ENCODE results near the gene TECTB.
A peak's percentile ranks its signal among the peaks of the same experiment; 100 is the strongest.

The TECTB gene

DNA sequence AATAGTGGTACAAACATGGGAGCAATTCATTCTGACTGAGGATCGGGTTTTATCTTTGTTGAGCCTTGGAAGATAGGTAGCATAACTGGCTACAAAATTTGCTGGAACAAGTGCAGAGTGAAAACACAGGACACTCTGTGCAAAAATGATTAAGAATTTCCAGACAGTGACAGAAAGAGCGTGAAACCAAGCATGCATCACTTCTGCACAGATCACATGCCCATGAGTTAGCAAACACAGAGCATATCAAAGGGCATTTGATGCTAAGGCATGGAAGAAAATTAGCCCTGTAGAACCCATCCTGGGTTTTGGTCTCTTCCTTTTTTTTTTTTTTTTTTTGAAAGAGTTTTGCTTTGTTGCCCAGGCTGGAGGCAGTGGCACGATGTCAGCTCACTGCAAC, 28.3 kb downstream of the TECTB start:
- DNase-seq (ENCODE audit: low spot score), result no peak

DNA sequence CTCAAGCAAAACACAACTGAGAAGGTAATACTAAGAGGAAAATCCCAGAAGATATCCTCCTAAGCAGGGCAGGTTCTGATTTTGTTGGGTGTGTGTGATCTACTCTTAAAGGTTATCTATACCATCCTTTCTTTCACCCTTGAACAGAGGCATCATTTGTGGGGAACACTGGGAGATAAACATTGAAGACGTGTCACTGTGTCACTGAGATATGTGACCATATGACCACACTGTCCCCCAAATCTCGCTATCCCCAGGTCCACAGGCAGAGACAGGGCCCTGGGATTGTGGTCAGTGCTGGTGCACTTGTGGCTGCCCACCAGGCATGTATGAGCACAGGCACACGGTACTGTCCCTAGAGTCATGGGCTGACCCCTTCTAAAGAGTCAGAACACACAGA, 30.0 kb downstream of the TECTB start:
- DNase-seq (ENCODE audit: low spot score), result no peak

DNA sequence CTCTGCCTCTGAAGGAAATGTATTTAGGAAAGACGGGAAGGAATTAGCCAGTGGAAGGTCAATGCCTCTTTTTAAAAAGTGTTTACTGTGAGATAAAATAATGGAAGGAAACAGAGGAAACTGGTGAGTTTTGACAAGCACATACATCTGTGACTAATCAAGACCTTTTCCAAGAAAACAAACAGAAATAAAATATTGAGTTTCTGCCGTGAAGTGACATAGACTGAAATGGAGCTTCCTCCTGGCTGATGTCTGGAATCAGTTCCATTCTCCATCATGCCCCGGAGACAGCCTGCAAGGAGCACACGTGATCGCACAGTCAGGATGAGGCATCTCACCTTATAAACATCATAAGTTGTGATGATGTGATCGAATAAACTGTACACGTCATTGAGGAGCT, 30.7 kb downstream of the TECTB start:
- no peak for DNase-seq (ENCODE audit: low spot score)

DNA sequence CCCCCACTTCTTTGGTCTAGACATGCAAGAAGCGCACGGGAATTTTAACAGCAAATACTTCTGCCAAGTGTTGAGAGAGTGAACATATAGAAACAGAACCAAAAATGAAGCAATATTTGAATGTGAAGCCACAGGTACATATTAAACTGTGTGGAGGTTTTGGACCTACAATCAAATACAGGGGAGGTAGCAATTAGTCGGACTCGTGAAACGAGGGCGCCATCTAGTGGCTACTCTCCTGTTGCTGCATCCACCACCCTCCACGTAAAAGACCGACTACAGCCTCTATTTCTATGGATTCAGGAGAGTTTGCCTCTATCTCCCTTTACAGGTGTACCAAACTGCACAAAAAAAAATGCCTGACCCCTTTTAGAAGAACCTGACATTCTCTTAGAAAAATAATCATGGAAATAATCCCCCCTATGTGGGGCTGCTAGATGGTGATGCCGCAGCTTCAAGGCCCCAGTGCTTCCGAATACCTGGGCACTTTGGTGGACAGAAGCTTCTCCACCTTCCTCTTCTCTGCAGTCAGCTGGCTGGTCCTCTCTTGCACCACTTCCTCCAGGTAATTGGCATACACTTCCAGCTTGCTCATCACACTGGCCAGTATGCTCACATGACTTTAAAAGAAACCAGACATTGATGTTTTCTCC, 31.7 kb downstream of the TECTB start:
- DNase-seq (ENCODE audit: low spot score), result peak; percentile 63

DNA sequence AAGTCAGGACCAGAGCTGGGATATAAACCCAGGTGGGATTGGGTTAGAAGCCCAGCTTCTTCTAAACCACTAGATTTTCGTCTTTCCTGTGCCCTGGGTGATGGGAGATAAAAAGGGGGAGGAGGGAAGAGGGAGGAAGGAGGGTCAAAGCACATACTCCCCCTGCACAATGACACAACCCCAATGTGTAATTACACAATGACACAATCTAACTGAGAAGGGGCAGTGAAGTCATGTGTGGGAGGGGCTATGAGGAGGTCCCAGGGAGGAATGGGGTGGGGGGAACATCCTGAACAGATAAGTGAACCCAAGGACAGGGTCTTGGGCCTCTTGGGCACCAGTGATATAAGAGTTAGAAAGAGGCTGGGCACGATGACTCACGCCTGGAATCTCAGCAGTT, 44.5 kb downstream of the TECTB start:
- DNase-seq (ENCODE audit: low spot score), result no peak

DNA sequence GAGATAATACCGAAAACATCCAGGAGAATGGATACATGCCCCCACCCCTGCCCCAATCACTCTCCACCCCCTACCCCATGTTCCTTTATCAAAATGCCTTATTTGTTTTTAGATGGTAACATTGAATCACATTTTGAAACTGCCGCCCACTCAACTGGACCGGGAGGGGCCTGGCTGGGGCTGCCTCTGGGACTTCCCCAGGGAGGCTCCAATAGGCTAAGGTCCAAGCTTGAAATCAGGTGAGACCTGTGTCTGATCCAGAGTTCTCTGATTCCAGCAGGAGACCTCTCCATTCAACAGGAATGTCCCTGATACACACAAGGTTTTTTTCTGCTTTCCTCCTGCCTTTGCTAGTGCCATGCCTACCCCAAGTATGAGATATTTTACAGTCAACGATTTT, 47.0 kb downstream of the TECTB start:
- DNase-seq (ENCODE audit: low spot score), result no peak

DNA sequence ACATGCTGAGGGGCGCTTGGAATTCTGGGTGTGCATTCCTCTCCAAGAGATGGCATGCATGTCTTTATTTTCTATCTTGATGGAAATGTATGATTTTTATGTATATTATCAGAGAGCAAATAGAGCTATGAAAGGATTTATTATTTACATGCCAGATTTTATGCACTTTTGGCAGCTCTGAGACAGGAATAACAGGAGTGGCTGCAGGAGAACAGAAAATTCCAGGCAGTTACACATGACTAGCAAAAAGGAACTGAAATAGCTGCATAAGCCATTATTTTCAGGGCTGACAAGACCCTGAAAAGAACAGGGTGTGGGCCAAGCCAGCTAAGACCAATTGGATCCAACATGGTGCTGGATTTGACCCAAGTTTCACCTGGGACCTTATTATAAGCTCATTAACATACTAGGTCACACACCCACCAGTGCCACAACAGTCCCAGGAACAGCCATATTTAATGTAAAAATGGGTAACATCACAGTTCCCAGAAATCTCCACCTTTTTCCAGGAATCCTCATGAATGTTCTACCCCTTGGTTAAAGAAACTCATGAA, 47.5 kb downstream of the TECTB start:
- no peak for DNase-seq (ENCODE audit: low spot score)

DNA sequence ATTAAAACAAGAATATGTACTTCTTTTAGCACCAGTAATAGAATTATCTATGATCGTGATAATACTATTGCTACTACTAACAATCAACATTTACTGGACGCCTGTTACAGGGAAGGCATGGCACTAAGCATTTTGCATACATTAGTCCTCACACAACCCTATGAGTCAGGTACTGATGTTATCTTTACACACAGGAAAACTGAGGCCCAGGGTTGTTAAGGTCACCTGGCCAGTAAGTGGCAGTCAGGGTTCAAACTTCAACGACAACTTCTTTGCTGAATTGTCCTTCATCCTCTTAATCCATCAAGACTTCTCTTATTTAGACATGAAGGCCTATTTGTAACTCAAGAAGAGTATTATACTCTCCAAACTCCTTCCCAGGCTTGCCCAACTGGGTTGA, 48.8 kb downstream of the TECTB start:
- DNase-seq (ENCODE audit: low spot score), result no peak

DNA sequence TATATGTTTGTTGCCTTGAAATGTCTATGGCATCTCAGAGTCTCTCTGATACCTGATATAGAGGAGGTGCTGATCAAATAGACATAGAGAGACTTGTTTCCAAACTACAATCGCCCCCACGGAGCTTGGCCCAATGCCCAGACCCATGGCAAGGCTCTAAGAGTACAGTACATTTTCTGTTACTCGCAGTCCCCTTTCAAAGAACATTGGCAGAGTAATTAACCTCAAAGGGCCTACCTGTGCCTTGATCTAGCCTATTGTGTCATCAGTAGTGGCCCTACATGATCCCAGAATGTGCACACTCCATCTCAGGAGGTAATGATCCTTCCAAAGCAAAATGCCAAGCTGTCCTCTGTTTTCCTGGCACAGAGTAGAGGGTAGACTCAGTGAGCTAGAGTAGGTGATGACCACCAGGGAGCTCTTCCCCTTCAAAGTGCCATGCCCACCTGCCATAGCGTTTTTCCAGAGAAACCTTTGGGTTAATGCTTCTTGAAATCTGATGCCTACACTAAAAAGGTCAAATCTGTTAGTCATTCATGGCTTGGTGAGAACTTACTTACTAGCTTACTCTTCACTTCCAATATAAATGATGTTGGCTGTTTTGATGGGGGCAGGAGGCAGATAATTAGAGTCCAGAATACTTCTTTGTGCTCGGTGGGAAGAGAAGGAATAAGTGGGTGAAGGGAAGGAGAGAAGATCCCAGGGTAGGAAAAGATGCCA, 49.5 kb downstream of the TECTB start:
- DNase-seq (ENCODE audit: low spot score), result no peak

DNA sequence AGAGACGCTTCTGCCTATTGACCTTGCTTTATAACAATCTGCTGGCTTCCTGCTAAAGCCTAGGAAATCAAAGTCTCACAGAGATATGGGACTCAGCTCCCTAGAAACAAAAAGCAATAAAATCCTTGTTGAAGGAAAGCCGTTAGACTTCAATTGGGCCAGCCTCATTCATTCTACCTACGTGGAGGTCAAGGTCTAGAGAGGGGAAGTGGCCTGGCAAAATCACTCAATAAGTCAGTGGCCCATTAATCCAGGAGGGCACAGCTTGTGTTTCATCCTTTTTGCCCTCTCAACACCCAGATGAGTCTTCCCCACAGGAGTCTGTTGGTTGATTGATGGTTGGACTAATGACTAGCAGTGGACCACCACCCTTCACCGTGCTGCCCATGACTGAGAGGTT, 50.3 kb downstream of the TECTB start:
- no peak for DNase-seq (ENCODE audit: low spot score)

DNA sequence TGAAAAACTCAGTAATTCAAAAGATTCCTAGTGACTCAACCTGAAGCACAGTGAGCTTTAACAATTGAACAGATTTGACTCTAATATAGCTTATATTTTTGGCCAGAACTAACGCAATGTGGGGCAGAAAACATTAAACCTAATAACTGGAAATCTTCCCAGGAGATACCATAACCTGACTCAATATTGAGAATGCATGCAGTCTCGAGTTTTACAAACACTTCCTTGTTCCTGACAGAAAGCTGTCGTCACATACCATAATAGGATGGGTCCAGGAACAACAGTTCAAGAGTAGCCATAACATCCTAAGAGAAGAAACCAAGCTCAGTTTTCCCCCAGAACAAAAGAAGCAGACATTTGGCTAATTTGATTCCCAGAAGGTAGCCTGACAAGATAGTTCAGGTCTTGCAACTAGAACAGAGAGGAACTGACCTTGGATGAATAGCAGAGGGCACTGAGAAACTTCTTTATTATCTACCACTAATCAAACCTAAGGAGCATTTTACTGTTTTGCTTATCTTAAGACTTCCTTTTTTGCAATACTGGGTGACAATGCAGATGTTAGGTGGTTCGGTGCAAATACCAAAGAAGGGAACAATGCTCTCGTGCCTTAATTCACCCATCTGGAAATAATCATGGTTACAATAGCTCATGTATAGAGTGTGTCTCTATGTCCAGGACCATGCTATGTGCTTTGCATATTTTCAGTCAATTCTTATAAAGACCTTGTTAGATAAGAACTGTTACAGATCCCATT, 52.1 kb downstream of the TECTB start:
- DNase-seq (ENCODE audit: low spot score), result no peak

DNA sequence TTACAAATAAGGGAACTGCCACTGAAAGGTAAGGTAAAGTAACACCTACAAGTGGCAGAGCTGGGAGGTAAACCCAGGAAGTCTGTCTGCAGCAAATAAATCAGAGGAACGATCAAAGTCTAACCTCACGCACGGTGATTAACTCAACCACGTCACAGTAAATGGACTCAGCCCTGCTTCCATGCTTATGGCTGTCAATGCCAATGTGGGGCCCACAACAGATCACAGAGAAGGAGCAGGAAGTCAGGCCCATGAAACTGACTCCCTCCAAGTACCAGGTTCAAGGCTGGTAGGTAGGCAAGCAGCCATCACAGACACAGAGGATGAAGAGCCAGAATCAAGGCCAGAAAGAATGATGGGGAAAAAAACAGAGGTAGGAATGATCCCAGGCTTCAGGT, 52.7 kb downstream of the TECTB start:
- DNase-seq (ENCODE audit: low spot score), result no peak

DNA sequence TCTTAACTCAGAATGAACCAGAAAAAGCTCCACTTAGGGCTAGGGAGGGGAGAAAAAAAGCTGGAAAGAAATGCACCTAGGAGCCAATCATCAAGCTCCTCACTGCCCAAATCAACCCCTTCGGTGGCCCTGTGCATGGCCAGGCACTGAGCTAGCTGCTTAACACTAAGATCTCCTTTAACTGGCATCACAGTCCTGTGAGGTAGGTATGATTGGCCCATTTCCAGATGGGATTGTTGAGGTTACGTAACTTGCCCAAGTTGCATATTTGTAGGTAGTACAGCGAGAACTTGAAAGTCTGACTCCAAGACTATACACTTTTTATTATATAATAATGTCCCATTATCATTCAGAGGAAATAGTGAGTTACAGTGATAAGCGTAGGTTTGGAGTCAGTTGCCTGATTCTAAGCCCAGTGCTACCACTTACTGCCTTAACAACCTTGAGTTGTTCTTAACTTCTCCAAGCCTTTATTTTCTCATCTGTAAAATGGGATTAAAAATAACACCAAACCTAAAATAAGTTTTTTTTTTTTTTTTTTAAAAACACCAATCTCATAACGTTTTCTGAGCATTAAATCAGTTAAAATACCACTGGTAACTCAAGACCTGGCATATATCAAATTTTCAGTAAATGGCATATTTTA, 53.5 kb downstream of the TECTB start:
- no peak for DNase-seq (ENCODE audit: low spot score)

DNA sequence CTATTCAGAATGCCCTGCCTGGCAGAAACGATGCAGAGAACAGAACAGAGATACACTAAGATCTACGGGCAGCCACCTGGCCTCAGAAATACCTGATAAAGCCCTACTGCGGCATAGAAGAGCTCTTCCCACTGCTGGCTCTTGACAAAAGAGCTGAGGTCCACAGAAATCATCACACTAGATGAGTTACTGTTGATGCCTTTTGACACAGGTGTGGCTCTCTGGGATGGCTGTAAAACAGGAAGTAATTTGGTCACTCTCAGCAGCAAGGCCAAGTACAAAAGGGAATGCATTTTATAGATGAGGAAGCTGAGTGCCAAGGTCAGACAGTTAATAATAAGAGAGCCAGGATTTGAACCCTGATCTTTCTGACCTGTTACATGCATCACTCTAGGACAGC, 55.8 kb downstream of the TECTB start:
- DNase-seq (ENCODE audit: low spot score), result no peak

DNA sequence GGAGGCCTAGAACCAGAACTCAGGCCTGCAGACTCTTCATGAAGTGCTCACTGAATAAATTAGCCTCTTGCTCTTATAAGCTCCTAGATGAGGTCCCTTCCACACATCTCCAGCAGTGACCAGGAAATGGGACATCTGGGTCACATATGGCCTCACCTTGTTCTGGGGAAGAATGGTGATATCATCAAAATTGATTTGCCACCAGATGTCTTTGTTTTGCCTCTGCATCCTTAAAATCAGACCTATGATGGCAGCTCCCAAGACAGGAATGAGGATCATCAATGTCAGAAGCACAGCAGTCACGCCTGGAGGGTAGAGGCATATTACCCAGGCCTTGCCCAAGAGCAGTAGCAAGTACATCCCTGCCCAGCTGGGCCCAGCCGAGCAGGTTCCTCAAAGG, 57.4 kb downstream of the TECTB start:
- DNase-seq (ENCODE audit: low spot score), result no peak

DNA sequence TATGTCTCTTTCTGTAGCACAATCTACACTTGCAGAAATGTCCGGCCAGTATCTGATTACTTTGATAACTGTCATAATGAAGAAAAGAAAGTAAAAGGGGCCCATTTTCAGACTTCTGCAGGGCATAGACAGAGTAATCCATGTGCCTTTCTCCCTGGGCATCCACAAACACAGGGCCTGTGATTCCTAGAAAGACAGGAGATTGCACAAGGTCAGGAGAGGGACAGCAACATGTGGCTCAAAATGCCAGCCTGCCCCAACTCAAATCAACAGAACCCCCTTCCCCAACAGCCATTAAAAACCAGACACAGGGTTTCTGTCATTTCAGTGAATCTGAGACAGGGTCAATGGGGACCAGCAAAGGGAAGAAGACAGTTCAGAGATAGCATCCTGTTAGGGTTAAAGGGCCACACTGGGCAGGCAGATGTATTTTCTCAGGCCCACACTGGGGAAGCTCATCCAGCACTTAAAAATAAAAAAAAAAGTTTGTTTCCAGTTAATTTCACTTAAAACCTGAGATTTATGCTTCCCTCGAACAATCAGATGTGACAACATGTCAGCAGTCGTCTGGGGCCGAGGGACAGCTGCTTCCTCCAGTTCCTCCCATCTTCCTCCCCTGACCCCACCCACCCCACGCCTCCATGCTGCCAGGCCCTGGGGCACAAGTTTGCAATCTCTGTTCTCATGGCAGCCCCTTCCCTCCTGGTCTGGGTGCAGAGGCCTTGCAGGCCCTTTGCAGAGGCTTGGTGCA, 60.0 kb downstream of the TECTB start:
- DNase-seq (ENCODE audit: low spot score), result no peak

DNA sequence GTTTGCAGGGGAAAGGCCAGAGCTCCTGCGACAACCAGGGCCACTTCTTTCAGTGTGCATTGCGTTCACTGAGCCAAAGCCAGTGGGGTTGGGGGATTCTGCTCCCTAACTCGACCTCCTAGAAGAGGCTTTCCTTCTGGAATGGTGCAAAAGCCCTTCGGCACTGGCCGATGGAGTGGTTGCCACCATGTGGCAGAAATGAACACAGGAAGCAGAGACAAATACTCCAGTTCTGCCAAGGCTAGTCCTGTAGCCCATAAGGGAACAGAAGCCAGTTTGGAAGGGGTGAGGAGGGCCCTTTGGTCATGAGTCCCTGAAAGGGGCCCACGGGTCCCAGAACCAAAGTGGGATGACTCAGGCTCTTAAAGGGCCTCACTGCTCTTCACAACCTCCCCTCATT, 61.1 kb downstream of the TECTB start:
- no peak for DNase-seq (ENCODE audit: low spot score)

DNA sequence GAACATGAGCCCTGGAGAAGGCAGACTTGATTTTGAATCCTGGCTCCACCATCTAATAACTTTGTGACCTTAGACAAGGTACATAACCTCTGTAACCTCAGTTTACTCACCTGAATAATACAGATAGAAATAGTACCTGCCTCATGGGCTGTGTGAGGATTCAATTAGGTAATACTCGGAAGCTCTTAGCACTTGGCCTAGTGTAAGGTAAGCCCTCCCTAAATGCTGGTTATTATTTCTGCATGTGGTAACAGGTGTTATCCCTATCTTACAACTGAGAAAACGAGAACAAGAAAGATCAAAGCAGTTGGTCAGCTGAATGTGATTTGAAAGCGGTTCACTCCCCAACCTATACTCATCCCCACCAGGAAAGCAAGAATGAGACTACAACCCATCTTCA, 62.0 kb downstream of the TECTB start:
- DNase-seq (ENCODE audit: low spot score), result no peak

DNA sequence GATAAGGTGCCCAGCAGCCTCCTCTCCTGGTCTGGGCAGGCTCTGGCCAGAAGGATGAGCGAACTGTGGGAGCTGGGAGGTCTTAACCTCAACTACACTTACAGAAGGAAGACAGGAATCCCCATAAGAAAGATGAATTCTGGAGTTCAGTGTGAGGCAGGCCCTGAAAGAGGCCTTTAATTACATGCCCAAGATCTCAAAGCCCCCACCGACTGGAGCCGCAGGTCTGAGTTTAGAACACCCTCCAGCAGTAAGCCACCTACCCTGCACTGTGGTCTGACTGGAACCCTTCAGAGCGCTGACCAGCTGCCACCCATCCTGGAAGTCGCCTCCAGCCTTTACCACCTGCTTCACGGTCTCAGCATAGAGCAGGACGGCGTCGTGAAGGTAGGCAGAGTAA, 62.5 kb downstream of the TECTB start:
- DNase-seq (ENCODE audit: low spot score), result no peak

DNA sequence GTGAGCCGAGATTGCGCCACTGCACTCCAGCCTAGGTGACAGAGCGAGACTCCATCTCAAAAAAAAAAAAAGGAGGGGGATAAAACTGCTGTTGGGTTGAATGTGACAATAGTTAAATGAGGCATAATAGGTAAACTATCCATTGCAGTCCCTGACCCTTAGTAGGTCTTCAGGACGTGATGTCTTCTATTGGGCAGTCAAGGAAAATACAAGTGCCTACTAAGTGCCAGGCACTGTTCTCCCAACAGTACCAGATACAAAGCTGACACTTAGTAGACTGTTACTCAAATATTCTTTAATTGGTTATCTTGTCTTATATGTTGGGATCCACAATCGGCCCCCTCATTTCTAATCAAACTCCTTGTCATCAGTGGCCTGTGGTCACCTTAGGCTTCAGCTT, 63.6 kb downstream of the TECTB start:
- DNase-seq (ENCODE audit: low spot score), result no peak

DNA sequence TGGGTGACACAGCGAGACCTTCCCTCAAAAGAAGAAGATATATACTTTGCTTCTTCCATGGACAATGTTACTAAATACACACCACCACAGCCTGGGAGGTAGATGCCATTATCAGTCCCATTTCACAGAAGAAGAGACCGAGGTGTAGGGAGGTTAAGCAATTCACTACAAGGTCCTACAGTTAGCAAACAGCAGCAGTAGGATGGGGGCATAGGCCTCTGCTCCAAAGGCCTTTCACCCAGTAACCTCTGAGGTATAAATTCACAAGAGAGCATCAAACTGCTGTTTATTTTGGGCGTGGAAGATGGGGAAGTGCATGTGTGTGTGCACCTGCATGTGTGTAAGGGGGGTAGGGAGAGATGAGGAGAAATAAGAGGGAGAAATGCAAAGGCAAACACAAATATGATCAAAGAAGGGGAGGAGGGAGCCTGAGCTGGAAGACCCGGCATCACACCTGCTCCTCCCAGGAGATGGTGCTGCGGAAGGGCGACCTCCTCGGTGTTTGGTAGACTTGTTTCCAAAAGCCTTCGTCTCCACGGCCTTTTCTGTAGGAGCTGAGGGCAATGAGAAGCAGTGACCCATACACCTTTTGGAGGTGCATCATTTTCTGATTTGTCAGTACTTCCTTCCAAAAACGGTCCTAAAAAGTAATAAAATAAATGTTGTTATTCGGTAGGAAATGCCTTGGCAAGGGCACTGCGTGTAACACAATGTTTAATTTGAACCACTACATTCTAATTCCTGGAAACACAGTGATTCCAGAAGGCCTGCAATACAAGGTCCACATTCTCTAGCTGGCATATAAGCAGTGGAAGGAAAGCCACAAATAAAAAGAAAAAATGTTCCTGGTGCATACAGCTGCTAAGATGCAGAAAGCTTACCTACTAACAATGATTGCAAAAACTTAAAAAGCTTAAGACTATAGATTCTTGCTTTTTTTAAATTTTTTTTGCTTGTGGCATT, 64.8 kb downstream of the TECTB start:
- DNase-seq (ENCODE audit: low spot score), result no peak
